T47D (cell line): Measurements from ENCODE around the gene MED9.

ENCODE experiments used
- DNase-seq, 2 experiments: peaks; one replicate each; pipeline versions ENCODE4 v3.0.0 to v3.0.0-alpha.2; 2011 to 2012; ENCODE audit warnings: low read depth in 1 of 2, low spot score in 1 of 2
- JUND ChIP-seq: IDR thresholded peaks from 2 replicates; pipeline ENCODE4 v1.6.1; 2012; ENCODE audit warnings: low read depth
- in situ Hi-C: cut with HindIII; loops from 2 replicates; pipeline ENCODE4 v1.10.0; 2016; ENCODE audit warnings: low sequenced_read_pairs, low pct_unique_long_range_greater_than_20kb

The MED9 gene

GRCh38 chr17:17495536-17496188, 18.9 kb downstream of the MED9 start:
- in situ Hi-C loops: no loop called here
- TF ChIP-seq JUND: no peak
- no peak for DNase-seq

- DNase-seq: peak; percentile 50 to 71
- TF ChIP-seq JUND: no peak
- in situ Hi-C loops: no loop called here
These were observed 19.6 kb downstream of the MED9 start, which contains the start of gene RASD1 for GRCh38 chr17:17496189-17497064. RASD1 (minus strand) TSS chr17:17496395; CDS start chr17:17496181, 214 bp downstream.

GRCh38 chr17:17497065-17497844, 20.5 kb downstream of the MED9 start:
- TF ChIP-seq JUND: no peak
- in situ Hi-C loops: no loop called here
- DNase-seq: no peak

GRCh38 chr17:17497845-17498520, 21.2 kb downstream of the MED9 start:
- DNase-seq: no peak
- in situ Hi-C loops: no loop called here
- no peak for TF ChIP-seq JUND

GRCh38 chr17:17498606-17499301, 22.0 kb downstream of the MED9 start:
- no peak for DNase-seq
- TF ChIP-seq JUND: no peak
- in situ Hi-C loops: no loop called here

GRCh38 chr17:17499402-17500145, 22.8 kb downstream of the MED9 start:
- in situ Hi-C loops: no loop called here
- TF ChIP-seq JUND: no peak

GRCh38 chr17:17500999-17501605, 24.3 kb downstream of the MED9 start:
- no peak for TF ChIP-seq JUND
- in situ Hi-C loops: no loop called here
- DNase-seq: peak in 1 of 2 experiments; percentile 52

More at GRCh38 chr17:17499402-17500145, 22.8 kb downstream of the MED9 start:
- DNase-seq: no peak

- in situ Hi-C loops: no loop called here
- no peak for TF ChIP-seq JUND
- no peak for DNase-seq
These were observed 26.2 kb downstream of the MED9 start for GRCh38 chr17:17502741-17503565.

- TF ChIP-seq JUND: no peak
- DNase-seq: no peak
- in situ Hi-C loops: no loop called here
These were observed 26.8 kb downstream of the MED9 start for GRCh38 chr17:17503566-17504130.
